Measurements from ENCODE around the gene CYP2J2.

- TF ChIP-seq CTCF (IDR thresholded peaks at IDR 0.05) (no peak), POLR2A (IDR thresholded peaks at IDR 0.05) (no peak)
These were observed 640 bp upstream of the CYP2J2 start for GRCh38 chr1:59927213-59927612.

All from heart left ventricle (tissue), 13 donors.